DMS153 (cell line): ENCODE measurements around the gene MIGA2.
"Not testable (repeated sequence)": the region's sequence is repeated elsewhere in the genome, so short reads cannot be mapped to it uniquely, and the experiment has no call there.

Experiments used
- DNase-seq: peaks from one replicate; lab custom pipeline; 2025; lab: John Stamatoyannopoulos, UW

MIGA2 gene, protein sequence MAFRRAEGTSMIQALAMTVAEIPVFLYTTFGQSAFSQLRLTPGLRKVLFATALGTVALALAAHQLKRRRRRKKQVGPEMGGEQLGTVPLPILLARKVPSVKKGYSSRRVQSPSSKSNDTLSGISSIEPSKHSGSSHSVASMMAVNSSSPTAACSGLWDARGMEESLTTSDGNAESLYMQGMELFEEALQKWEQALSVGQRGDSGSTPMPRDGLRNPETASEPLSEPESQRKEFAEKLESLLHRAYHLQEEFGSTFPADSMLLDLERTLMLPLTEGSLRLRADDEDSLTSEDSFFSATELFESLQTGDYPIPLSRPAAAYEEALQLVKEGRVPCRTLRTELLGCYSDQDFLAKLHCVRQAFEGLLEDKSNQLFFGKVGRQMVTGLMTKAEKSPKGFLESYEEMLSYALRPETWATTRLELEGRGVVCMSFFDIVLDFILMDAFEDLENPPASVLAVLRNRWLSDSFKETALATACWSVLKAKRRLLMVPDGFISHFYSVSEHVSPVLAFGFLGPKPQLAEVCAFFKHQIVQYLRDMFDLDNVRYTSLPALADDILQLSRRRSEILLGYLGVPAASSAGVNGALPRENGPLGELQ

DNA sequence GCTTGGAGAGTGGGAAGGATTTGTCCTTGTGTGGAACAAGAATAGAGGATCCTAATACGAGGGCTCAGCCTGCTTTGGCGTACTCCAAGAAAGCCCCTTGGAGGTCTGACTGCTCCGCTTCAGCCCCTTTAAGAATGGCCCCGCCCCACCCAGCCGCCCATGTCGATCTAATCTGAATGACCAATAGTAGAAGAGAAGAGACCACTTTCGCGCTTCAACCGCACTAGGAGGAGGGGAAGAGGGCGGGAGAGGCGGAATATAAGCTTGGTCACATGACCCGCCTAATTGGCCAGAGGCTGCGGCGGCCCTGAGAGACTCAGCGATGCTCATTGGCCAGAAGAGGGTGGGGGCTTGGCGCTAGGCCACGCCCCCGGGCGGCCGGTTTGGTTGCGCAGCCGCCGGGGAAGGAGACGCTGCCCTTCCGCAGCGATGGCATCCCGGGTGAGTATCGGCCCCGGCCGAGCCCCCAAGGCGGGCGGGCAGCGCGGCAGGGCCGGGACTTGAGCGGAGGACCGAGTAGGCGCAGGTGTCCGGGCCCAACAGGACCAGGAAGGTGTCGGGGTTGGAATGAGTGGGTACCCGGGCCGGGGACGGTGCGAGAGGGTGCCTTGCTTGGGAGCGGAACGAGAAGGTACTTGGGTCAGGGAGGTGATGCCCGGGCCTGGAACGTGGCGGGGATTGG is at the start of gene MIGA2:
MIGA2 (plus strand) TSS at position 386 of the 682 bp plus-strand sequence. CDS start 3,969 bp downstream, outside the sequence.
- DNase-seq, result peak; percentile 99

DNA sequence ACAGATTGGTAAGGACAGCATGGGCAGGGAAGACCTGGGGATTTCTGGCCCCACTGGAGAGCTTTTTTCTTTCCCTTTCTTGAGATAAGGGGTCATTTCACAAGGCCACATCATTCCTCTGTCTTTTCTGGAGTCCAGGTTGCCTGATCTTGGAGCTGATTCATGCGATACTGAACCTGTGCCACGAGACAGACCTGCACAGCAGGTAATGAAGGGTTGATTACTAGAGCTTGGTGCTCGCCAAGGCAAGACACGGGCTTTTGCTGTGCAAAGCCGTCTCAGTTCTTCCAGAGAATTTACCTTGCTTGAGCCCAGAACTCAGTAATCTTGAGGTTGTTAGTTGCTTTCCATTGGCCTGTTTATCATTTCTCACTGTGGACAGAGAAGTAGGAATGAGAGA is 49.8 kb upstream of the MIGA2 start:
- DNase-seq, result no peak

DNA sequence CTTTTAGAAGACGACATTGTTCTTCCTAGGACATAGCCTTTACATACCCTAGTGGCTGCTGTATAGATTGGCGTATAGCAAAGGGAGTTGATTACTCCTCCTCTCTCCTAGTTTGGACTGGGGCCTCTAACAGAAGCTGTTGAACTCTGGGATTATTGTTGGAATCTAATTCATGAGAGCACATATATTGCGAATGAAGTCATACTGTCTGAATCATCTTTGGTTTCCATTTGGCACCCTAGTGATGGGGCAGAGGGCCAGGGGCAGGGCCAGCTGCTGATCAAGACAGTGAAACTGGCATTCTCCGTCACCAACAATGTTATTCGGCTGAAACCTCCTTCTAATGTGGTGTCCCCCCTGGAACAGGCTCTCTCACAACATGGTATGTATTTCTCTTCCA is 48.6 kb upstream of the MIGA2 start:
- DNase-seq, result no peak

DNA sequence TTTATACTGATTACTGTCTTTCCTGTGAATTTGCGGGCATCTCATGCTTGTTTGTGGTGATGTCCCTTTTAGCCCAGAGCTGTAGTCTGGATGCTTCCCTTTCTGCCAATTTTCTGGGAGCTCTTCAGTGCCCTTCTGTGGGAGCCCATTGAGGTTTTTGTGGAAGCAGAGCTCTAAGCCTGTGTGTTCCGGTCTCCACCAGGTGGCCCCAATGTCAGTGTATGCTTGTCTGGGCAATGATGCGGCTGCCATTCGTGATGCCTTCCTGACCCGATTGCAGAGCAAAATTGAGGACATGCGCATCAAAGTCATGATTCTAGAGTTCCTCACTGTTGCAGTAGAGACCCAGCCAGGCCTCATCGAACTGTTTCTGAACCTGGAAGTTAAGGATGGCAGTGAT is 43.4 kb upstream of the MIGA2 start:
- DNase-seq, result no peak

DNA sequence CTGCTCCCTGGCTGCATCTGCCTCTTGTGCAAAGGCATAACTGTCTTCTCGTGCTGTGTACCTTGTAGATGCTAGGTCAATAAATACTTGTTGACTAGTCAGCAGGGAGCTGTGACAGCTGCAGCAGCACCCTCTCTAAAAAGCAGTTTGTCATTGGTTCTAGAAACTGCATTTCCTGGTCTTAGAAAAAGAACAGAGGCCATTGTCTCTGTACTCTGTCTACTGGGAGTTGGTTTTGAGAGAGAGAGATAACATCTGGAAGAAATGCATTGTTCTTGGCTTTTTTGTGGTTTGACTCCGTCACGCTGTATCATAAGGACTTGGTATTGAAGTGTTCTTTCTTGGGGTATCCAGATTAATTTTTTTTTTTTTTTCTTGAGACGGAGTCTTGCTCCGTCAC is 40.6 kb upstream of the MIGA2 start:
- no peak for DNase-seq

DNA sequence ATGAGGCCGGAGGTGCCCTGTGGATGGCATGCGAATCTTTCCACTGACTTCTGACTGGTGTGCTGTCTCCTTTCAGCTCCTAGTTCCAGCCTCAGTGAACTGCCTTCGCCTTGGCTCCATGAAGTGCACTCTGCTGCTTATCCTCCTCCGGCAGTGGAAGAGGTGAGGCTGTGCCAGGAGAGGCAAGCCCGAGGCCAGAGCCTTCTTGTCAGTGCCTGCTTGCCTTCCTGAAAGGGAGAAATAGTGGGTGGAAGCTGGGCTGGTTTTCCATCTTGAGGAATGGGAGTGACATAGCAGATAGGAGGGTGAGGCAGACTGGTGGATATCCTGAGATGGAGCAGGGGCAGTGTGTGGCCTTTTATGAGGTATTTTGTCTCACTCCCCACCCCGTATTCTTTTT is 38.0 kb upstream of the MIGA2 start:
- DNase-seq, result no peak

DNA sequence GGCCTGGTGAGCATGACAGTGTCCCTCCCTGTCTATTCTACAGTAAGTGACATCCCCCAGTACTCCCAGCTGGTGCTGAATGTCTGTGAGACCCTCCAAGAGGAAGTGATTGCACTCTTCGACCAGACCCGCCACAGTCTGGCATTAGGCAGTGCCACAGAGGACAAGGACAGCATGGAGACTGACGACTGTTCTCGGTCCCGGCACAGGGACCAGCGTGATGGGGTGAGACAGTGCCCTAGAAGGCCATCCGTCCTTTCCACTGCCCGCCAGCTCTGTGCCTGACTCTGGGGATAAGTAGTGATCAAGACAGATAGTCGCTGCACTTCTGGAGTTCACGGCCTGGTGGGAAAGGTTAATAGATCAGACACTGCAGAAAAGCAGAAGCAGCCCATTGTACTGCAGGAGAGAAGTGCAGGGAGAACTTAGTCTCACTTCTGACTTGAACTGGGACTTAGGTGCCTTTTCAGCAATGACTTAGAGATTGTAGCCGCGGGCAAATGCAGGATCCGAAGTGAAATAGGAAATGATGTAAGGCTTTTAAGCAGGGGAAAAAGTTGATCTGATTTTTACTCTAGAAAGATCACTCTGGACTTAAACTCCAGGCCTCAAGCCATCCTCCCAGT is 36.7 kb upstream of the MIGA2 start:
- no peak for DNase-seq

DNA sequence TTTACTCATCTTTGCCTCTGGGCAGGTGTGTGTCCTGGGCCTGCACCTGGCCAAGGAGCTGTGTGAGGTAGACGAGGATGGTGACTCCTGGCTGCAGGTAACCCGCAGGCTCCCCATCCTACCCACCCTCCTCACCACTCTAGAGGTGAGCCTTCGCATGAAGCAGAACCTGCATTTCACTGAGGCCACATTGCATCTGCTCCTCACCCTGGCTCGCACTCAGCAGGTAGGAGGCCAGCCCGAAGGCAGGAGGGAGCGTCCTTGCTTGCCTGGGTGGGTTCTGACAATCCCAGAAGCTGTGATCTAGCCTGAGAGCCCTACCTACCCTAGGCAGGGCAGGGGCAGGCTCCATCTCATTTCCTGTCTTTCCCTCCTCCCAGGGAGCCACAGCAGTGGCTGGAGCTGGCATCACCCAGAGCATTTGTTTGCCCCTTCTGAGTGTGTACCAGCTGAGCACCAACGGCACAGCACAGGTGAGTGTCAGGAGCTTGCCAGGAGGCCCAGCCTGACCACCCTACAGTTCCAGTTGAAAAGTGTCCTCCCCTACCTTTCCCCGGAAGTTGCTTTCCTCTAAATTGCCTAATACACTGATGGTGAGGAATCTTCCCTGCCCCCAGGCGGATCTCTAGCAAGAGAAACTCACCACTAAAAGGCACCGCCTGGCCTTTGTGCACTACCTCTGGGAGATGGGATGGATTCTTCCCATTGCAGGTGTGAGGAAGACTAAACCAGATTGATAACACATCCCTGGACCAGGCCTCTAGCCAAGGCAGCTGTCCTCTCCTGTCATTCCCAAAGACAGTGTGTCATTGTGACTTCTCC is 34.7 kb upstream of the MIGA2 start:
- DNase-seq, result no peak

DNA sequence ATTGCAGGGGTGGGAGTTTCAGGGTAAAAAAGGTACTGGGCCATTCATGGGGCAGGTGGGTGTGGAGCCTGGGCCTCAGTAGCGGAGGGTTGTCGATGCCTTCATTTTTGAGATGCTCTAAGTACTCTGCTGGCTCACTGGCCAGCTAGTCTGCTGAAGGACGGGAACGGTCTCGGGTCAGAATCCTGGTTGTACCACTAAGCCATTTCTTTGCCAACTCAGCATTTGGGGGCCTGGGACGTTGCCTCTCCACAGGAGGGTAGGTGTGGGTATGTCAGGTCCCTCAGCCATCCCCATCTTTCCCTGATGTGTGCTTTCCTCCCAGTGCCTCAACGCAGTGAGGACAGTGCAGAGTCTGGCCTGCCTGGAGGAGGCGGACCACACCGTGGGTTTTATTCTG is 33.4 kb upstream of the MIGA2 start:
- no peak for DNase-seq

DNA sequence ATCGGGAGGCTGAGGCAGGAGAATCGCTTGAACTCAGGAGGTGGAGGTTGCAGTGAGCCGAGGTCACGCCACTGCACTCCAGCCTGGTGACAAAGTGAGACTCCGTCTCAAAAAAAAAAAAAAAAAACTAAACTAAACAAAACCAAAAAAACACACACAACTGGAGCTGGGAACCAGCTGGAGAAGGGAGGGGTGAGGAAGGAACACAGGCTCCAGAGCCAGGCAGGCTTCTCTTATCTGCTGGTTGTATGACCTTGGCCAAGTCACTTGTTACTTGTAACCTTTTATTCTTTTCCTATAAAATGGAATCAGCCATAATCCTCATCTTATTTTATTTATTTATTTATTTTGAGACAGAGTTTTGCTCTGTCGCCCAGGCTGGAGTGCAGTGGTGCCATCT is 32.3 kb upstream of the MIGA2 start:
- not testable (repeated sequence) for DNase-seq

DNA sequence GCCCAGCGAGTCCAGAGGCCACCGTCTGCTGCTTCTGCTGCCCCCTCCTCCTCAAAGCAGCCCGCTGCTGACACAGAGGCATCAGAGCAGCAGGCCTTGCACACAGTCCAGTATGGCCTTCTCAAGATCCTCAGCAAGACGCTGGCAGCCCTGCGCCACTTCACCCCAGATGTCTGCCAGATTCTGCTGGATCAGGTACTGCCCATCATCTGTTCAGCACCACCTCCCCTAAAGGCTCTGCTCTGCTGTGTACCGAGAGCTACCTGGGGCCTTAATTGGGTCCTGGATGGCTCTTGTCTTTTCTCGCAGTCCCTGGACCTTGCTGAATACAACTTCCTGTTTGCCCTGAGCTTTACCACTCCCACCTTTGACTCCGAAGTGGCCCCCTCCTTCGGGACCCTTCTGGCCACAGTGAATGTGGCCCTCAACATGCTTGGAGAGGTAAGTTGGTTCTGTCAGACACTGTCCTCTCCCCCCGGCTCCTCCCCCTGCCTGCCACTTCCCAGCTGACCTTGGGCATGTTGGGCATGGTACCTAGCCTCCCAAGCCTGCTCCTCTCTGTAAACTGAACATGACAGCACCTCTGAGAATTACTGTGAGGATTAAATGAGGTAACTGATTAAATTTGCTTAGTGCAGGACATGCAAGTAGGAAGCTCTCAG is 31.0 kb upstream of the MIGA2 start:
- DNase-seq, result no peak

DNA sequence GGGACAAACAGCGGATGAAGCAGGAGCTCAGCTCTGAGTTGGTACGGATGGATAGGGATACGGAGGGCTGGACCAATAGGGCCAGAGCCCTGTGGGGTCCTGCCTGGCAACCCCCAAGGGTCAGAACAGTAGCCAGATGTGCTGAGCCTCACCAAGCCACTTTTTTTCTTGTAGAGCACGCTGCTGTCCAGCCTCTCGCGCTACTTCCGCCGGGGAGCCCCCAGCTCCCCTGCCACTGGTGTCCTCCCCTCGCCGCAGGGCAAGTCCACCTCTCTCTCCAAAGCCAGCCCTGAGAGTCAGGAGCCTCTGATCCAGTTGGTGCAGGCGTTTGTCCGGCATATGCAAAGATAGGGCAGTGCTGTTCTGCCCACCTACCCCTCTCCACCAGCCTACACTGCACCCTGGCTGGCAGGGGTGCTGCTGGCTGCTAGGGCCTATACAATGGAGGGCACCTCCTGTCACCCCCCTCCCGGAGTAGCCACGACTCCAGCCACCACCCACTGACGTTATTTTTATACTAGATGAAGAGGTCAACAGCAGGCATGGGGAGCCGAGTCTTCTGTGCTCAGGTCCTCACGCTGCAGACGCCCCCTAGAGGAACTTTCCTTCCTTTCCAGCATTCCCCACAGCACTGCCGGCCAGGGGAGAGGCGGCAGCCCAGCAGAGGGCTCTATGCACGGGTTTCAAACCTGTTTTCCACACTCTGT is 29.9 kb upstream of the MIGA2 start:
- peak; percentile 17 for DNase-seq

DNA sequence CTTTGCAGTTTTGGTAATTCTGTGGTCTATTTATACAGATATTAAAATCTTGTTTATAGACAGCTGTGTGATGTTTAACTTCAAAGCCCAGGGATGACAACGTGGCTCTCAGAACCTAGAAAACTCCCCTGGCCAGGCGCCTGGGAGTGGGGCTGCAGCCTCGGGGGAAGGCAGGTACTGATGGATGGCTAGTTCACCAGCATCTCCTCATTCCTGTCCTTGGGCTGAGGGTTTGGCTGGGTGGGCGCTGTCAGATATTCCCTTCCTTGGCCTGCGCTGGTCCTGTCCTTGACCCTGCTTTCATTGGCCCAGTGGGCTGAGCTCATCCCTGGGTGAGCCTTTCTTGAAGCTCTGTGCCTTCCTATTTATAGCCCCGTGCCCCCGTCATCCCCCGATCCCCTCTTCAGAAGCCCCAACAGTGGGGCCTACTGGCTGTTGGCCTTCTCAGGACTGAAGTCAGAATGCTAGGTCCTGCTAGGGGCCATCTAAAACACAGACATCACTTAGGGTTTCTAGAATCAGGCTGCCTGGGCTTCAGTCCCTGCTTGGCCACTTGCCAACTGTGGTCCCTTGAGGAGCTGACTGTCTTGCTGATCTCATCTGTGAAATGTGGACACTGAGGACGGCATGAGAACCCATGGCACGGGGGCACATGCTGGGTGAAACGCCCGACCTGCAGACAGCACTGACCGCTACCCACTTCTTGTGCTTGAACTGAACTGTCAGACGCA is 29.2 kb upstream of the MIGA2 start:
- DNase-seq, result no peak

DNA sequence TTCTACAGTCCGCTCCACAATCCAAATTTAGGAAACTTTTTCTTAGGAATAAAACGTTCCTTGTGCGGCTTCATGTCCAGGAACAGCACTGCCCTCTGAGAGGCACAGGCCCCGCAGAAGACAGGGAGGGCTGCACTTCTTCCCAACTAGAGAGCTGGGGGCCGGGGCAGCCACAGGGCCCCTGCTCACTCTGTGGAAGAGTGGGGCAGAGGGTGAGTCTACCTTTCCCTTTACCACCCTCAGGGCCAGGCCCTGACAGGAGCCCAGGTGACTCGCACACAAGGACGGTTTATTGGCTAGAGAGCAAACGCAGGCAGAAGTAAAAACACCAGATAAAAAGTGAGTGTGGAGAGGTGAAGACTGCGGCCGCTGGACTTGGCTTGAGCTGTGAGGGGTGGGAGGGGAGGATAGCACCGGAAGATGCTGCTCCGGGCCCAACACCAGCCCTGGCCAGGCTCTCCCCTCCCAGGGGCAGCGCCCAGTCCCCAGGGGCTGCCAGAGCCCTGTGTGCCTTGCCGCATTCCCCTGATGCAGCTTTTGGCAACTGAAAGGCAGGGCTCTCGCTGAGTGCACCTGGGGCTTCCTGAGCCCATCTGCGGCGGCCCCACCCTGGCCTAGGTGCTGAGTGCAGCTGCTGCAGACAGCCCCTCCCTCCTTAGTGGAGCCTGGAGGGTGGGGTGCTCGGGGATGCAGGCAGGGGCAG is 28.5 kb upstream of the MIGA2 start:
- DNase-seq, result no peak

DNA sequence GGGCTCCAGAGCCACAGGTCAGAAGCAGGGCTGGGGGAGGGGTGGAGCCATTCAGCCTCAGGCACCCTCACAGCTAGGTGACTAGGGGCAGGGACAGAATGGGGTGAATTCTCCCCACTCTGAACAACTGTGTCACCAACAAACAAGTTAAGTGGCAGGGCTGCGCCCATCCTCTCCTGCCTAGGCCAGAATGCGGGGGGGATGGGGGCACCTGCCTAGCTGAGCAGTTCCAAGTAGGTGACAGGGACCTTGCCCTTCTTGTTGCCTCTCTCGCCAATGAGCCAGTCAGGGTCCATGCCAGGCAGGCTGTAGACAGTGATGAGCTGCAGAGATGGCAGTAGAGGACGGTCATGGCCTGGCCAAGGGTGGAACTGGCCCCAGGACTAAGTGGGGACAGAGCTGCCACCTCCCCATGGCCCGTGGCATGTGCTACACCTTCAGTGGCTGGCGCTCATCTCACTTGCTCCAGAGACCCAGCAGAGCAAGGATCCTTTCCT is 27.9 kb upstream of the MIGA2 start:
- no peak for DNase-seq

DNA sequence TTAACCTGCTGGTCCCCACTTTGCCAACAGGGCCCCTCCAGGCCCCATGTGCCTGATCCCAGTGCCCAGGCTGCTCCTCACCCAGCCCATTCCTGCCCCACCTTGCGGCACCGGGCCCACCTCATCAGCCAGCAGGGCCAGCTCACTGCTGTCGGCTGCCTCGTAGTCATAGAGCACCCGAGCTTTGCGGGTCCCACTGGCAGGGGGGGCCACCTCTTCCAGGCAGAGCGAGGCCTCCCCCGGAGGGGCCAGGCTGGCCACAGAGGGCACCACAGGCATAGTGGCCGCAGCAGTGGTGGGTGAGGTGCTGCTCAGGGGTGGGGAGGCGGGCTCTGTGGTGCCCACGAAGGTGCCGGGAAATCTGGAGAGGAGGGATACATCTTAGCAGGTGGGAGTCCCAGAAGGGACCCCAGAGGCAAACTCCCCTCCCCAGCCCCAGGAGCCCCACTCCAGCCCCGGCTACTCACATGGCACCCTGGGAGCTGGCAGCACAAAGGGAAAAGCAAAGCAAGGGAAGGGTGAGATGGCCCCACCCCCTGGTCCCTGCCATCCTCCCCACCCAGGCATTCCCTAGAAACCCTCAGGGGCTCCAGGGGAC is 27.3 kb upstream of the MIGA2 start:
- DNase-seq, result no peak

DNA sequence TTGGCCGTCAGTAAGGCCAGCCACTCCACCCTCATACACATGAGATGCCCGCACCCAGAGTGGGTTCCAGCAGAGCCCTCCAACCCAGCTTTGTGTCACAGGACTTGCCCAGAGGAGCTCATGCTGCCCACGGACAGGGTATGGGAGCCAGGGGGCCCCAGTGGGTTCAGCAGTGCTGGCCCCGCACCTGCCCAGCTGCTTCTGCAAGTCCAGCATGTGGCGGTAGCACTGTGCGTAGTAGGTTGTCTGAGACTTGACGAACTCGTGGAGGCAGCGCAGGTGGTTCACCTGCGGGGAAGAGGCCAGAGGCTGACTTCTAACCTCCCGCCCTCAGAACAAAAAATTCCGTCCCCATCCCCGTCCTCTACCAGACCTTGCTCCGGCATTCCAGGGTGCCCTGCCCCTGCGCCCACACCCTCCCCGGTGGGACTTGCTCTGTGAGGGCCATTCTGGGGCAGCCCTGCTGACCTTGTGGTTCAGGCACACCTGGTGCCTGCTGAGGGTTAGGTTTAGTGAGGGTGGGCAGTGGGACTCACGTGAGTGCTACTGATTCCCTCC is 26.8 kb upstream of the MIGA2 start:
- DNase-seq, result no peak

DNA sequence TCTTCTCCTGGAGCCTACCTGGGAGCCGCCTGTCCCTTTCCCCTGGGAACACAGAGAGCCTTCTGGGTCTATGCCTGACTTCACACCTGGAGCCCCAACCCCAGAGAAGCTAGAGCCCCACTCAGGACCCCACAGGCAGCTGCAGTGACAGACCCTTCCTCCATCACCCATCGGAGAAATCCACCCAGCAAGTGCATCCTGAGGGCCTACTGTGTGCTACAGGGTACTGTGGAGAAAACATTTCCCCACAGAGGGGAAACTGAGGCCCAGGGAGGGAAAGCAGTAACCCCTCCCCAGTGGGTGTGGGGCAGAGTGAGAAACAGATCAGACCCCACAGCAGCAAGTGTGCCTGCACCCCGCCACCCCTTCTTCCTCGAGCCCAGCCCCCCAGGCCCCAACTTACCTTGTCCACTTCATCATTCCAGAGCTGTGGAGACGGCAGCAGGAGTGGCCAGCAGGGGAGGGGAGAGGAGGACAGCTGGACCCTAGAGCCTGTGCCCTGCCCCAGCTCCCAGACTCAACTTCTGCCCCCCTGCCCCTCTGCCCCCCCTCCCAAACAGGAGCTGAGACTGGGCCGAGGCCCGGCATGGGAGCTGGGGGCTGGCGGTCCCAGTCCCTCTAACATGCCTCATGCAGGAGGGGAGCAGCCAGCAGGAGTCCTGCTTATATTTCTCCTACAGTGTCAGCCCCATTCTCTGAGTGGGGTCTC is 26.0 kb upstream of the MIGA2 start:
- DNase-seq, result no peak
